ENCODE measurements around the gene NR2F2.

DNA sequence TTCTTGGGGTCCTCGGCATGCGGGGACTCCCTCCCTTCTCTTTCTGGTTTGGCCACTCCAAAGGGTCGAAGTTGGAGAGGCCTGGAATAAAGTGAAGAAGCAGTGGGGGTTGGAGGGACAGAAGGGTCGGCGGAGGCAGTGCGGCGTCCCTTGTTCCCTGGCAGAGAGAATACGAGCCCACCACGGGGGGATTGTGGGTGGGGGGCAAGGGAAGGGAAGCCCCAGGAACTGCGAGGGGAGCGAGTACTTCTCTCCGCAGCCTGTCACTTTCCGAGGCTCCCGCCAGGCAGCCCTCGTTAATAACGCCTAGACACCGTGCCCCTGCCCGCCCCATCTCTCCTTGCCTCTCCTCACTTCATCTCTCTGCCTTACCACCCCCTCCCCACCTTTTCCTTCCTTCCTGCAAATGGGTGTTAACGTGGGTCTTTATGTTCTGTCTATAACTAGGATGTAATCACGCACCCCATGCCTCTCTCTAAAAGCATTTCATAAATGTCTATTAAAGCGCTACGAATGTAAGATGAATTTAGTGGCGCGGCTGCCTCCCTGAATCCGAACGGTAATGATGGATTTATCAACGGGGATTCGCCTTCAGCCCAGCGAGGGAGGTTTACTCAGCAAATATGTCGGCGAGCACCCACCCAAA is 13.7 kb downstream of the NR2F2 start:
- TF ChIP-seq EZH2phosphoT487 (IDR thresholded peaks at IDR 0.05; ENCODE audit: low read length) (no peak), EZH2 (optimal IDR thresholded peaks at IDR 0.05; ENCODE audit: low read depth, low read length) (no peak)

Measured in MM.1S (cell line).